Measurements from ENCODE around the gene KLRC3.
"Not testable (repeated sequence)": the region's sequence is repeated elsewhere in the genome, so short reads cannot be mapped to it uniquely, and the experiment has no call there.

Gene KLRC3

DNA sequence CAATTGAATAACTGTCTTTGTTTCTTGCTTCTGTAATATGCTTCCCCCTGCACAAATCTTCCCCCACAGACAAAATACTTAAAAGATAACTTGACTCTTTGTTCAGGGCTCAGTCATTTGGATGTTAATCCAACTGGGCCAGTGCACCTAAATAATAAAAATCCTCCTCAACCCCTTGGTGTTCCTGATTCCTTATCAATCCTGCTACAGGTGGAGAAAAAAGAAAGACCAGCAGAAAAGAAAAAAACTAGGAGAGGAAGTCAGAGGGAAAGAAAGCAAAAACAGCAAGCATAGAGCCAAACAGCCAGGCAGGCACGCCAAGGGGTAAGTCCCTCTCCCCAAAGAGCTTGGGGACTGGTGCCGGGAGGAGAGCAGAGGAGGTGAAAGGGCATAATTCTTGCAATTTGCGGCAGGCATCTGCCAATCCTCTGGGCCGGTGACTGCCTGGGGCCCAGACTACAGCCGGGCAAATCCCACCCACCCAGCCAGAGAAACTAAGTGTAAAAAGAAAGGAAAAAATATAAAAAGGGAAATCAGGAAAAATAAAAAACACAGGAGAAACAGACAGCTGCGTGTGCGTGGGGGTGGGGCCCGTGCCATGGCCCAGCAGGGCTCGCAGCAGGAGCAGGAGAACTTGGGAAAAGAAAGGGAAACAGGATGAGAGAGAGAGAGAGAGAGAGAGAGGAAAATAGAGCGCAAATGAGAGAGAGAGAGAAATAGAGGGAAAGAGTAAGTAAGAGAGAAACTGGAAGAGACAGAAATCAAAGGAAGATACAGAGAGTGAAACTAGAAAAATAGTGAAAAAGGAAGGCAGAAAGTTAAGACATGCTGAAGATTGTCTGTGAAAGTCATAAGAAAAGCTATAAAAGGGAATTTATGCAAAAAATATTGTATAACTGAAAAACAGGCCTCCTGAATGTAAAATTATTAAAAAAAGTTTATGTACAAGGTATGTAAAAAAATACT is 51.9 kb downstream of the KLRC3 start:
- DNase-seq: no peak

DNA sequence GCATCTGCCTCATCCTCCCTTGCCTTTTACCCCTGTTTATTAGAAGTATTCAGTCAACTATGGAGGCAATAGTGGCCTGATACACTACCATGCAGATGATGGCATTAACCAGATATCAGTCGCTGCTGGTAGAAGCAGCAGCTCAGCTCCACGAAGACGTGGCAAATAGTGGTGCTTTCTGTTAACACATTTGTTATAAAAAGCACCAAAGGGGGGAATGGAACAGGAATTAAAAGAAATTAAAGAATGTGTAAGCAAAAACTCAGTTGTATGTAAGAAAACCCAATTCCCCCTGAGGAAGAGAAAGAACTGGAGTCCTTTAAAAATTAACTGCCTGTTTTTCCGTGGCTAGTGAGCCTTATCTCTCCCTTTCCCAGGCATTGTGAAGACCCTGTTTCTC is 52.7 kb downstream of the KLRC3 start:
- DNase-seq: not testable (repeated sequence)

DNA sequence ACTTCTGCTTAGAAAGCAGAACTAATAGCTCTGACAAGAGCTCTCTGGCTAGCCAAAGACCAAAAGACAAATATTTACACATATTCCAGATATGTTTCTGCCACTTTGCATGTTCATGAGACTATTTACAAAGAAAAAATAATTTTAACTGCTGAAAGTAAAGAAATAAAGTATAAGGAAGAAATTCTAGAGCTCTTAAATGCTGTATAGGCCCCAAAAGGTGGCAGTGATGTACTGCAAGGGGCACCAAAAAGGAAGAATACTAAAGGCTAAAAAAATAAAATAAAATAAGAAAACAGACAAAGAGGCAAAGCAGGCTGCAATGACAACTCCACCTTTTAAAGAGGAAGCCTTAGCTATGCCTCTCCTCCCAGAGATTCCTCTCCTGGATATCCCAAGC is 53.5 kb downstream of the KLRC3 start:
- DNase-seq: no peak

DNA sequence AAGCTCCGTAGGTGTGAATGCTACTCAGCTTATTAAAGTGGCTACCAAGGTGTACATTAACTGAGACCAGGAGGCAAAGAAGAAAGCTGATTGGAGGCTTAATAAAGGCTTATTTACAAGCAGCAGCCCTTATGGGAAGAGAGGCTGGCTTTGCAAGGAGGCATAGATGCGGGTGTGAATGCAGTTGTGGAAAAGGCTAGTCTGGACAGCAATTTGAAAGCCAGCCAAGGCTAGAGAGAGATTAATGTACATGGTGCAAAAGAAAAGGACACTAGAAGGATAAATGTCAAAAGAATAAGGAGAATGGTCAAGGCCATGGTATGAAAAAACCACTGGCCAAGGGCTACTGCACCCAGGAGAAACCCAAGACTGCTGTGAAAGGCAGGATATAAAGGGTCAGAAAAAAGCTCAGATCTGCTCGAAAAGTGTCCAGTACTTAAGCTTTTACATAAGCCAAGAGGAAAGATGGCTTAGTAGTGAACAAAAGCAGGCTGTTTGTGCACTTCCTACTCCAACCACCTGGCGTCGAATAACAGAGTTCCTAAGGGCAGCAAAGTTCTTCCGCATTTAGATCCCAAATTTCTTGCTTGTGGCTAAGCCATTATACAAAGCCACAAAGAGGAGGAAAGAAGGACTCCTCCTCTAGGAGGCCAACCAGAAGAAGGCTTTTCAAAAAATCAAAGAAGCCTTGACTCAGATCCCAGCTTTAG is 54.5 kb downstream of the KLRC3 start:
- DNase-seq: no peak

DNA sequence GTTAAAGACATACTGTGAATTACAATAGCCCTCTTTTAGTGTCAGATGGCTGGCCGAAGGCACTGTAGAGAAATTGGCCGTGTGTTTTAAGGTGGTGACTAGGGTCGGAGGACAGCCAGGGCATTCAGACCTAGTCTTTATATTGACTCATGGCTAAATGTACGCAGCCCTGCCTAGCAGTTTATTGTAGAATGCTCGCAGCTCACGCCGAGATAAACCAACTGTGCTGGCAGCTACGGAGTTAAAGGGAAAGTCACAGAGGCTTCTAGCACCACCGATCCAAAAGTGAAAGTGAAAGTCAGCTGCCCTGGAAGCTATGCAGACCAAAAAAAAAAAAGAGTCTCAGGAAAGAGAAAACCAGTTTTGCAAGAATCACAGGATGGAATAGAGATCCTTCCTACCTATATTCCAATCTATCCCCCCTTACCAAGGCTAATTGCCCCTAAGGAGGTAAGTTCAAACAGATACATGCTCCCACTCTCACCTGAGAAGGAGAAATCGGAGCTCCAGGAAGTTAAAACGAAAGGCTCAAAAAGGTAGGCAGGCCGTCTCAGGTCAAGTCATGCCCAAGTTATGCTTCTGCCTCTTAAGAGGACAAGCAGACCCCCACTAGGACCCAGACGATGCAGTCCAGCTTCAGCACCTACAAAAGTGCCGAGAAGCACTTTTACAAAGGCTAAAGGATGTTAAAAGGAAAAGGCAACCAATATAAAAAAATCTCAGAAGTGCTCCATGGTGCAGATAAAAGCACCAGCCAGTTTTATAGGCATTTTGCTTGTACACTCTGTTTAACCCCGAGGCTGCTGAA is 55.4 kb downstream of the KLRC3 start:
- peak; percentile 5 to 46 for DNase-seq

DNA sequence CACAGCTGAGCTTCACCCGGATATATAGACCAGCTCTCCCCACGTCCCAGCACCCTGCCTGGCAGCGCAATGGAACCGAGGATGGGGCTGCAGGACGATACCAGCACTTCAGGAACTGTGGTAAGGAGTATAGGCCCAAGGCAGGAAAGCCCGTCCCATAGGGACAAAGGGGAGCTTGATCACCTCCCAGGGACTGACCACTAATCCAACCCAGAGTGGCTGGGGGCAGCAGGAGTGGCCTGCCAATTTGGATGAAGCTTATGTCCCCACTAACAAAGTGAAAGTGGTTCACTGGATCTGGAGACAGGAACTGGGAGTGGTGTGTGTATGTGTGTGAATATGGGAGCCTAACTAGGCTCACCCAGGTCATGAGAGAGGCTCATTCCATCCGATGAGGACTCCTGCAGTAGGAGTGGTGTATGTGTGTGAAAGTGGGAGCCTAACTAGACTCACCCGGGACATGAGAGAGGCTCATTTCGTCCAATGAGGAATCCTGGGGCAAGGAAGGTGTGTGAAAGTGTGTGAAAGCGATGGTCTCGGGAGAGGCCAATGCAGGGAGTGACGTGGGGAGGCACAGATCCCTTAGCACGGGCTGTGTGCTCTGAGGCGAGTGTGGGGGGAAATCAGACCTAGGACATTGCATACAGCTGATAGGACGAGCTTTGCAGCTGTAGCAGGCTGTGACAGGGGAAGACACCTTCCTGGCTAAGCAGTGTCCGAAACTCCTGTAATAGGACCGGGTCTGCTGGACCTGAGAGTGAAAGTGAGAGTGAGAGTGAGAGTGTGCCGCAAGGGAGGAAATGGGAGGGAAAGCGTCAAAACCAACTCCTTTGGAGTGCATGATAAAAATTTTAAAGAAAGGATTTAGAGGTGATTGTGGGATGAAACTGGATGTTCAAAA is 56.2 kb downstream of the KLRC3 start:
- no peak for DNase-seq

DNA sequence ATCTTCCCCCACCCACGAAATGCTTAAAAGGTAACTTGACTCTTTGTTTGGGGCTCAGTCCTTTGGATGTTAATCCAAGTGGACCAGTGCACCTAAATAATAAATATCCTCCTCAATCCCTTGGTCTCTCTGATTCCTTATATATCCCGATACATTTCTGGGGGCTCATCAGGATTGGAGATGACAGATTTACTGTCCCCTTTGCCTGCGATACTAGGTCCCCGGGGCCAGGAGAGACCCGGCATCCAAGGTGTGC is 56.8 kb downstream of the KLRC3 start:
- DNase-seq: no peak

DNA sequence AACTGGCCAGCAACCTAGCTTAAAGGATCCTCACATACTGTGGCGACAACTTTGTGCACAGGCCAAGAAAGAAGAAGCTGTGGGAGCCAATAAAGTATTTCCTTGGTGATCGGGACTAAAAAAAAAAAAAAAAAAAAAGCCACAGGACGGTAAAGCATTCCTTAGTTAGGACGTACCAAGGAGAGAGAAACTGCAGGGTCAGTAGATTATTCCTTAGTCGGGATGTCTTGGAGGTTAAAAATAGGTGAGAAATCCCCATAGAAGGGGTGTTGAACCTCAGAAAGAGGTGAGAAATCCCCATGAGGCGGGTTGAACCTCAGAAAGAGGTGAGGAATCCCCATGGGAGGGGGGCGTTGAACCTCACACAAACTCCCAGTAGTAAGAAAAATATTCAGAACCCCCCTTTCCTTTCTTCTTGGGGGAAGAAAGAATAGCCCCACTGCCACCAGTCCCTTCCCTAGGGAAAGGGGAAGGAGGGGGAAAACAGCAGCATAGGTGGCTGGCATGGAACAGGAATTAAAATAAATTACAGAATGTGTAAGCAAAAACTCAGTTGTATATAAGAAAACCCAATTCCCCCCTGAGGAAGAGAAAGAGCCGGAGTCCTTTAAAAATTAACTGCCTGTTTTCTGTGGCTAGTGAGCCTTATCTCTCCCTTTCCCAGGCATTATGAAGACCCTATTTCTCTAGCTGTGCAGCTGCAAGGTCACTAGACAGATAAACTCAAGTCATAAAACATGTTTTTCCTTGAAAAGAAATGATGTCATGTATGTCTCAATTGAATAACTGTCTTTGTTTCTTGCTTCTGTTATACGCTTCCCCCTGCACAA is 57.4 kb downstream of the KLRC3 start:
- DNase-seq: no peak

DNA sequence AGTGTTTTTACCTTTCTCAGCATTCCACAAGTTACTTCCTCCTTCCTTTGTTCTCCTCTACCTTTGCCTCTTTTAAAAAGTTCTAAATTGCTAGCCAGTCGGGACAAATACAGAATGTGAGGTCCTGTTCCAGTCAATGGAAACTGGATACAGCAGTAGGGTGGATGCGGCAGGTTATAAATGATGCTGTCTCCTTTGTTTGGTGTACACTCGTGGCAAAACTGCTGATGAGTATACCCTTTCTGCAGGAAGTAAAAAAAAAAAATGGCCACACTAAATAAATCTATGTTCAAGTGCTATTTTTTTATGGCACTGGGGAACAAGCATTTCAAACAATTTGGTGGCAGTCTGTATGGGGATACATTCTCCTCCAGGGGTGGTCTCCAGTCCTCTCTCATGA is 58.1 kb downstream of the KLRC3 start:
- no peak for DNase-seq

Measured in NCI-H1930 (cell line).